ENCODE results near the gene KIRREL1.

KIRREL1 gene

GRCh38 chr1:158035976-158036583, 42.6 kb downstream of the KIRREL1 start:
- no peak for DNase-seq (ENCODE audit: low read depth)

DNA sequence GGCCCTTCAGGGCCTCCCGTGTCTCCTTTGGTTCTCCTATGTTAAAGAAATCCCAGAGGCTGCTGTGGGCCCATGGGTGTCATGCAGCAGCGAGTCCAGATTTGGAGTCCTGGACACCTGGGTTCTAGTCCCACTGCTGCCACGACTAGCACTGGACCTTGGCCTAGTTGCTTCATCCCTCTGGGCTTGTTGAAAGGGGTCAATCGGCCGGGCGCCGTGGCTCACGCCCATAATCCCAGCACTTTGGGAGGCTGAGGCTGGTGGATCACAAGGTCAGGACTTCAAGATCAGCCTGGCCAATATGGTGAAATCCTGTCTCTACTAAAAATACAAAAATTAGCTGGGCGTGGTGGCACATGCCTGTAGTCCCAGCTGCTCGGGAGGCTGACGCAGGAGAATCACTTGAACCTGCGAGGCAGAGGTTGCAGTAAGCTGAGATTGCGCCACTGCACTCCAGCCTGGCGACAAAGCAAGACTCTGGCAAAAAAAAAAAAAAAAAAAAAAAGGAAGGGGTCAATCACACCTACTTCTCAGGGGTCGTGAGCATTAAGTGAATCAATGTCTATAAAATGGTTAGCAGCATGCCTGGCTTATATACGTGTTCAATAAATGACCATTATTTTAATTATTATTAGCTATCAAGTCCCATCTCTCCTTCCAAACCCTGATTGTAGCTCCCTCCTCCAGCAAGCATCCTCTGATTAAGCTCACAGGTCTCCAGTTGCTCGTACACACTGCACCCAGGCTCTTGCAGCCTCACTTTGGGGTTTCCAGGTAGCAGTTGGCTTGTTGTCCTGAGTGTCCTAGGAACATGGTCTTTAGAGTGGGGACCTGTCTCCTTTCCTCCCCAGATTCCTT, 43.8 kb downstream of the KIRREL1 start:
- DNase-seq (ENCODE audit: low read depth), result no peak

DNA sequence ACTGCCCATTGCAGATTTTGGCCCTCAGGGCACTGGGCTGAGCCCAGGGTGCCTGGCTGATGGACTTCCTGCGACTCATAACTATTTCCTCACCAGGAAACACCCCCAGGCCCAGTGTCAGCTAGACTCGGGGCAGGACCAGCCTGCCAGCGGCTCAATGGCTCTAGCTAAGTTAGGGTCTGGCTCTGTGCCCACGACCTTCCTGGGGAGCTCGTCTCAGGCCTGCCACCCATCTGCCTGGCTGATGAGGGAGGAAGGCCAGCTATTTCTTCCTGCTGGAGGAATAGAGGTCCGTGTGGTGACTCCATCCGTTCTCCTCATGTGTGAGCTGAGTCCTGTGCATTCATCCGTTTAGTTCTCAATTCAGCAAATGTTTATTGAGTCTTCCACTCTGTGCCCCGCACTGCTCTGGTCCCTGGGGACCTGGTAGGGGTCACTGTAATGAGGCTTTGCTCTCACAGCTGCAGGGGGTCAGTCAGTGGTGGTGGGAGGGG, 44.5 kb downstream of the KIRREL1 start:
- DNase-seq (ENCODE audit: low read depth), result no peak

- no peak for DNase-seq (ENCODE audit: low read depth)
Measured at GRCh38 chr1:158038793-158039192, 45.3 kb downstream of the KIRREL1 start.

DNA sequence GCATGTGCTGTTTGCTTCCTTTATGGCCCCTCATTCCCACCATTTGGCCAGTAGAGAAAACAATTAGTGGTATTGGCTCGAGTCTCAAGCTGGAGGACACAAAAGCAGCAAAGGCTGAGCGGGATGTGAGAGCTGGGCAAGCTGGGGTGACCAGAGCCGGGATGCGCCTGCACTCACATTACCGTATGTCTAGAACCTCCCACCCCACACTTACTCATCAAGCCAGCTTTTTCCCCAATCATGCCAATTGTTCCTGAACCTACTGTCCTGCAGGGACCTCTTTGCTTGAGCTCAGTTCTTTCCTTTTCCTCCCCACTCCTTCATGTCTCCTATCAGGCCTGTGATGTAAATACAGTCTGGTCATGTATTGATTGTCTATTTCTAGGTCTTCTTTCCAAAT, 45.9 kb downstream of the KIRREL1 start:
- no peak for DNase-seq (ENCODE audit: low read depth)

DNA sequence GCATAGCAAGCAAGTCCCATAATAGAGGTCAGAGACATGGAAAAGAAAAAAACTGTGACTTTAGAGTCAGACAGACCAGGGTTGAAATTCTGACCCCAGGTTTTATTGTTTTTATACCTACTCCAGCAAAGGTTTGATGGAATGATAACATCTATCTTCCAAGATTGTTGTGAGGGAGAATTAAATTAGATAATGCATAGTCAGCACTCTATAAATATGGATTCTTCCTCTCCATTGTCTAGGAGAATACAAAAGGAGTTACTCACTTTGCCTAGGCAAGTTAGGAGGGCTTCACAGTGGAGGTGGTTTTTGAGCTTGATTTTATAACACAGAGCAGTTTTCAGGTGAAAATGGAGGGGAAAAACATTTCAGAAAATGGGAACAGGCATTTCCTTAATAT, 46.9 kb downstream of the KIRREL1 start:
- DNase-seq (ENCODE audit: low read depth), result no peak

- no peak for DNase-seq (ENCODE audit: low read depth)
Measured at GRCh38 chr1:158043232-158043631, 49.8 kb downstream of the KIRREL1 start.

GRCh38 chr1:158045639-158046038, 52.2 kb downstream of the KIRREL1 start:
- DNase-seq (ENCODE audit: low read depth), result no peak

- no peak for DNase-seq (ENCODE audit: low read depth)
Measured at GRCh38 chr1:158046715-158047510, 53.5 kb downstream of the KIRREL1 start.

- DNase-seq (ENCODE audit: low read depth), result no peak
Measured at GRCh38 chr1:158048371-158049067, 55.1 kb downstream of the KIRREL1 start.

- DNase-seq (ENCODE audit: low read depth), result no peak
Measured at GRCh38 chr1:158049853-158050252, 56.4 kb downstream of the KIRREL1 start.

- no peak for DNase-seq (ENCODE audit: low read depth)
Measured at GRCh38 chr1:158053276-158053675, 59.8 kb downstream of the KIRREL1 start.

DNA sequence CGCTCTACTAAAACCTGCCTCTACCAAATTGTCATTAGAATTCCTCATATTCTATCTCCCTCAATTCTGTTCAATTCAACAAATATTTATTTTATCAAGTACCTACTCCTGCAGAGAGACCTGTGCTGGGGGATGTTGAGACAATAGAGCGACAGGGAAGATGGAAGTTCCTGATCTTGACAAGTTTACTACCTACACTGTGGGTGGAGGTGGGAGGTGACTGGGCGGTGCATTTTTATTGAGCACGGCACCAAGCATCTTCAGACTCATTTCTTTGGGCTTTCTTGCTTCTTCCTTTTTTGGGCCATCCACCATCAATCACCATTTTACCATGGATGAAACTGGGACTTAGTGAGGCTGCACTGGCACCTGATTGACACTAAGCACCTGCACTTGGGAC, 61.3 kb downstream of the KIRREL1 start:
- DNase-seq (ENCODE audit: low read depth), result no peak

GRCh38 chr1:158055854-158056253, 62.4 kb downstream of the KIRREL1 start:
- no peak for DNase-seq (ENCODE audit: low read depth)

- no peak for DNase-seq (ENCODE audit: low read depth)
Measured at GRCh38 chr1:158056498-158056897, 63.1 kb downstream of the KIRREL1 start.

DNA sequence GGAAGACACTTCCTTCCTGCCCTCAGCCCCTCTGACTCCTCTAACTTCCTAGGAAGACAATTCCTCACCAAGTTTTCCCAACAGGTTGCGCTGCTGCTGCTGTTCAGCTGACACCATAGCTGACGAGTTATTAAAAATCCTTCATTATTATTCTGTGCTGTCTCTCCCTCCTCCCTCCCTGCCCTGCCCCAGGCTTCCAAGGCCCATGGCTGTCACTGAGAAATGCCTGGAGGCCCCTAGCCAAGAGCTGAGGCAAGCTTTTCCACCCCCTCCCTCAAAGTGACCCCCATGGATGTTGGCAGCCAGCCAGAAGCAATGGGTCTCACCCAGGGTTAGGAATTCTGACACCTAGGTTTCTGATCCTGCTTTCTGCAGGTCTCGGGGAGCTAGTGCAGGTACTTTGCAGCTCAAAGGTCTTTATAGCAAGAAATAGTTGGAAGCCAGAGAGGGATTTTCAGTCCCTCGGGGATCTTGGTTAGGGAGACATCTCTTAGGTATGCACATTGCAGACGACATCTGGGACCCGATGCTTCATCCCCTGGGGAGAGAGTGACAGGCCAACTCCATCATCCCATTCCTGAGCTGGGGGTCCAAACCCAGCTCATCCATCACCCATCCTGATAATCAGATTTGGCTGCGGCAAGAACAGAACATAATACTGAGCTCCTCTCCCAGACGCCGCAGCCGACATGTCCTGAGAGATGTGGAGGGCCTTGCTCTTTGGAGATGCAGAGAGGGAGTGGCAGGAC, 65.0 kb downstream of the KIRREL1 start:
- no peak for DNase-seq (ENCODE audit: low read depth)

DNA sequence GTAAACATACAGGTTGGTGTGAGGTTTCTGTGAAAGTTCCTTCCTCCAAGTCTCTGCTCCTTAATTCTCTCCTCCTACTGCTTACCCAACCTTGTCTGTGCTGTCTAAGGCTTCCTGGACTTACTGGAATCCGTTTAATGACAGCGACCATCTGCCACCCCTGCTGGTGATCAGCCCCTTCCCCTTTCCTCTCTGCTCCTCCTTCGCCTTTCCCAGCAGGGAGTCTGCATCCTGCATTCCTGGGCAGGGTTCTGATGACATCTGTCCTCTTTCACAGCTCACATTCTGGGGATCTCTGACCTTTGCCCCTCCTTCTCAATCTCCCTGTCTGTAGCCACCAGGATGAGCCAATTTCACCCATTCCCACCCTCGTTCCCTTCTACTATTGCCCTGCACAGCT, 66.5 kb downstream of the KIRREL1 start:
- DNase-seq (ENCODE audit: low read depth), result no peak

DNA sequence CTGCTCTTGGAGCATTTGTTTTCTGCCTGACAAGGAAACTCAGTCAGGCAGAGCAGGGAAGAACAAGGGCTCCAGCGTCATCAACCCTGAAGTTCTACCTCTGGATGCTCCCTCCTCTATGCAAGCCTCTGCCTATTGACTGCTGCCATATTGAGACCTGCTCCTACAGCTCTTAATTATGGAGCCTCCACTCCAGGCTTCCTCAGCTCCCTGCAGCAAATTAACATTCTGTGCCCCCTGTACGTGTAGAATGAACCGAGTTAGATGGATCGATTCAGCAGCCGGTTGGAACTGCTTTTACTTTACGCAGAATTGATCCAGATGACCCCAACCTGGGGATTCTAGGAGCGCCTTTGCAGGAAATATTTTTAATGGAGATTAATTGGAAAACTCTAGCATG, 68.7 kb downstream of the KIRREL1 start:
- no peak for DNase-seq (ENCODE audit: low read depth)

- no peak for DNase-seq (ENCODE audit: low read depth)
Measured at GRCh38 chr1:158067662-158068061, 74.2 kb downstream of the KIRREL1 start.

- DNase-seq (ENCODE audit: low read depth), result no peak
Measured at GRCh38 chr1:158068918-158069317, 75.5 kb downstream of the KIRREL1 start.

GRCh38 chr1:158071138-158071537, 77.7 kb downstream of the KIRREL1 start:
- DNase-seq (ENCODE audit: low read depth), result no peak
